ENCODE results near the gene CXCL11. TPM values are rescaled to one million over a fixed set of nuclear protein-coding genes. Genes with fewer than 3 reads are reported as not detected.

CXCL11 gene
- total and polyA plus RNA-seq, 9 of the 15 experiments (the other 6 are each of a cell fraction or from before 2014, with no cell fraction given), result 2.1 to 9.1 (median 4.5) TPM

DNA sequence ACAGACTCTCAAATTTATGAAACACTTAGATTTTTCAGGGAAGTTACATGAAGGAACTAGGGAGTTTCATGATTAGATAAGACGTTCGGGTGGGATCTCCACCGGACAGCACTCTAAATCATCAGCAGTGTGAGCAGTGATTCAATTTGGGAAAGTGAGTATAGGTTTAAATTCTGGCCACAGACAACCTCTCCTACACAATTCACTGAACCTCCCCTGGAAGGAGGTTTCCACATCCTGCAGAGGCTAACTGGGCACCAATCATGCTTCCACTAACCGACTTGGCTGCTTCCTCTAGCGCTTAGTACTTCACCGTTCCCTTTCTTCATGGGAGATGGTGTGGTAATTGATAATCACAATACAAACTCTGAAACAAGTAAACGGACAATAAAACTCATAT lies 34.2 kb downstream of the CXCL11 start:
- Histone ChIP-seq H3K4me3 (no peak overlapping the region), H2AFZ (ENCODE audit: low read depth, low read length) (no peak overlapping the region), H3K27ac (ENCODE audit: extremely low read depth, low read depth, low read length) (no peak overlapping the region), H3K9me3 (replicated peaks; ENCODE audit: control insufficient read depth, insufficient read depth, low read depth, low read length) (no peaks in the 10 kb centered on the region), H3K4me1 (replicated peaks in 1 of 2; ENCODE audit: control insufficient read depth in 2 of 2, insufficient read depth in 2 of 2, low read length in 2 of 2) (peaks cover 0 to 5% of the 10 kb centered on the region in 2 experiments; a peak in 2 of 5 replicates), H3K9me1 (ENCODE audit: control insufficient read depth, insufficient read depth, low read length) (no peaks in the 10 kb centered on the region), H3K27me3 (ENCODE audit: control insufficient read depth in 2 of 2, insufficient read depth in 2 of 2, low read length in 2 of 2) (no peaks in the 10 kb centered on the region), H3K9ac (ENCODE audit: insufficient read depth in 1 of 2, low read depth in 2 of 2, low read length in 2 of 2) (no peak overlapping the region), H4K20me1 (replicated peaks; ENCODE audit: control insufficient read depth, insufficient read depth, low read length) (no peaks in the 10 kb centered on the region), H3K79me2 (ENCODE audit: control insufficient read depth, insufficient read depth, low read length) (no peaks in the 10 kb centered on the region), H3K4me2 (ENCODE audit: insufficient read depth, low read length) (no peak overlapping the region), H3K36me3 (ENCODE audit: control insufficient read depth, insufficient read depth, low read length) (no peaks in the 10 kb centered on the region)
- FAIRE-seq, result no peak
- WGBS (ENCODE audit: insufficient coverage, low coverage, missing lambda C conversion rate), result 20% methylated on average over 7 of the region's 7 CpGs
- no peak for DNase-seq (ENCODE audit: extremely low read depth in 1 of 4, low spot score in 3 of 4)
- ChIA-PET CTCF (ENCODE audit: low intra/inter-chr PET ratio) (no interaction called here), POLR2A (no interaction called here)
- BruUV-seq (replicated peaks), result no TSS peak
- no peak for ATAC-seq
- intact Hi-C loops (cut with micrococcal nuclease), result no loop called here
- in situ Hi-C loops (cut with MboI), result no loop called here
- TF ChIP-seq, protein P1, sequence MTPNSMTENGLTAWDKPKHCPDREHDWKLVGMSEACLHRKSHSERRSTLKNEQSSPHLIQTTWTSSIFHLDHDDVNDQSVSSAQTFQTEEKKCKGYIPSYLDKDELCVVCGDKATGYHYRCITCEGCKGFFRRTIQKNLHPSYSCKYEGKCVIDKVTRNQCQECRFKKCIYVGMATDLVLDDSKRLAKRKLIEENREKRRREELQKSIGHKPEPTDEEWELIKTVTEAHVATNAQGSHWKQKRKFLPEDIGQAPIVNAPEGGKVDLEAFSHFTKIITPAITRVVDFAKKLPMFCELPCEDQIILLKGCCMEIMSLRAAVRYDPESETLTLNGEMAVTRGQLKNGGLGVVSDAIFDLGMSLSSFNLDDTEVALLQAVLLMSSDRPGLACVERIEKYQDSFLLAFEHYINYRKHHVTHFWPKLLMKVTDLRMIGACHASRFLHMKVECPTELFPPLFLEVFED (CRISPR knock-in tag; conservative IDR thresholded peaks at IDR 0.05), result no peak
- TF ChIP-seq WHSC1 (IDR thresholded peaks at IDR 0.05; ENCODE audit: low read length) (no peak), CTBP1 (IDR thresholded peaks at IDR 0.05; ENCODE audit: borderline replicate concordance) (0 out of 2 replicates have a peak, but pooled peaks have one; percentile 1), ZNF143 (CRISPR knock-in tag; IDR thresholded peaks at IDR 0.05) (no peak), KLF1 (tag; IDR thresholded peaks at IDR 0.05) (no peak), ZNF75A (CRISPR knock-in tag; IDR thresholded peaks at IDR 0.05) (no peak), NFRKB (IDR thresholded peaks at IDR 0.05; ENCODE audit: low read depth) (peak; percentile 26; the same call in 1 of the 2 replicates), ZNF766 (CRISPR knock-in tag; conservative IDR thresholded peaks at IDR 0.05) (no peak), ZNF232 (CRISPR knock-in tag; IDR thresholded peaks at IDR 0.05) (no peak), IRF2 (CRISPR knock-in tag; IDR thresholded peaks at IDR 0.05) (no peak), CBX3 (IDR thresholded peaks at IDR 0.05; ENCODE audit: borderline replicate concordance in 1 of 2, low read length in 2 of 2) (no peak), SRSF1 (IDR thresholded peaks at IDR 0.05; ENCODE audit: low read depth, low read length) (no peak), ZKSCAN8 (CRISPR knock-in tag; IDR thresholded peaks at IDR 0.05) (0 out of 2 replicates have a peak, but pooled peaks have one; percentile 8), ESRRA (IDR thresholded peaks at IDR 0.05; ENCODE audit: borderline replicate concordance, low read depth) (no peak), KLF13 (tag; IDR thresholded peaks at IDR 0.05; ENCODE audit: borderline replicate concordance, low read depth) (no peak), ELF4 (CRISPR knock-in tag; IDR thresholded peaks at IDR 0.05) (no peak), DIDO1 (tag; IDR thresholded peaks at IDR 0.05; ENCODE audit: low read depth) (no peak), CBFA2T3 (IDR thresholded peaks at IDR 0.05) (no peak), ZNF778 (CRISPR knock-in tag; IDR thresholded peaks at IDR 0.05) (no peak), NBN (IDR thresholded peaks at IDR 0.05; ENCODE audit: low read depth) (no peak)
- TF ChIP-seq, protein P2, sequence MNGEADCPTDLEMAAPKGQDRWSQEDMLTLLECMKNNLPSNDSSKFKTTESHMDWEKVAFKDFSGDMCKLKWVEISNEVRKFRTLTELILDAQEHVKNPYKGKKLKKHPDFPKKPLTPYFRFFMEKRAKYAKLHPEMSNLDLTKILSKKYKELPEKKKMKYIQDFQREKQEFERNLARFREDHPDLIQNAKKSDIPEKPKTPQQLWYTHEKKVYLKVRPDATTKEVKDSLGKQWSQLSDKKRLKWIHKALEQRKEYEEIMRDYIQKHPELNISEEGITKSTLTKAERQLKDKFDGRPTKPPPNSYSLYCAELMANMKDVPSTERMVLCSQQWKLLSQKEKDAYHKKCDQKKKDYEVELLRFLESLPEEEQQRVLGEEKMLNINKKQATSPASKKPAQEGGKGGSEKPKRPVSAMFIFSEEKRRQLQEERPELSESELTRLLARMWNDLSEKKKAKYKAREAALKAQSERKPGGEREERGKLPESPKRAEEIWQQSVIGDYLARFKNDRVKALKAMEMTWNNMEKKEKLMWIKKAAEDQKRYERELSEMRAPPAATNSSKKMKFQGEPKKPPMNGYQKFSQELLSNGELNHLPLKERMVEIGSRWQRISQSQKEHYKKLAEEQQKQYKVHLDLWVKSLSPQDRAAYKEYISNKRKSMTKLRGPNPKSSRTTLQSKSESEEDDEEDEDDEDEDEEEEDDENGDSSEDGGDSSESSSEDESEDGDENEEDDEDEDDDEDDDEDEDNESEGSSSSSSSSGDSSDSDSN (IDR thresholded peaks at IDR 0.05; ENCODE audit: borderline replicate concordance in 1 of 2, low read depth in 2 of 2, low read length in 2 of 2), result no peak
